Upper lobe of left lung (tissue), 4 donors: ENCODE data around the gene RAI14.

Experiments used
- EP300 ChIP-seq, 4 donors: sonication (generic); formaldehyde crosslinking; IDR thresholded peaks; one replicate each; pipeline ENCODE4 v1.5.1; 2017; ENCODE audit warnings: antibody characterized with exemption in 4 of 4, control low read depth in 2 of 4
- POLR2AphosphoS5 ChIP-seq, 2 donors: sonication (generic); formaldehyde crosslinking; IDR thresholded peaks; one replicate each; pipeline ENCODE4 v1.5.1; 2017; ENCODE audit warnings: antibody characterized with exemption in 2 of 2
- TF ChIP-seq, protein P1 (sequence below), 6 experiments: fragments of 450-650 bp in 4 of 6; fragments of 200-600 bp in 2 of 6; sonication (generic) in 2 of 6; IDR thresholded peaks; one replicate each; pipeline ENCODE4 v1.5.1; 2016 to 2019; ENCODE audit warnings: antibody characterized with exemption in 6 of 6

DNA sequence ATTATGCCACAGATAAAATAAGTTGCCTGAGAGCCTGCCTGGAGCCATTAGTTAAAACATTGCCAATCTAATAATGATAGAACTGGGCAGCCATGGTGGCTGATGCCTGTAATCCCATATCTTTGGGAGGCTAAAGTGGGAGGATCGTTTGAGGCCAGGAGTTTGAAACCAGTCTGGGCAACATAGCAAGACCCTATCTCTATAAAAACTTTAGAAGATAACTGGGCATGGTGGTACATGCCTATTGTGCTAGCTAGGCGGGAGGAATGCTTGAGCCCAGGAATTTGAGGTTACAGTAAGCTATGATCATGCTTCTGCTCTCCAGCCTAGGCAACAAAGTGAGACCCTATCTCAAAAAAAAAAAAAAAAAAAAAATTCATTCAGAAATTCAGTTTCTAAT lies 52.6 kb downstream of the RAI14 start:
- TF ChIP-seq EP300 (IDR thresholded peaks at IDR 0.05) (no peak), POLR2AphosphoS5 (IDR thresholded peaks at IDR 0.05) (no peak)
- TF ChIP-seq, protein P1, sequence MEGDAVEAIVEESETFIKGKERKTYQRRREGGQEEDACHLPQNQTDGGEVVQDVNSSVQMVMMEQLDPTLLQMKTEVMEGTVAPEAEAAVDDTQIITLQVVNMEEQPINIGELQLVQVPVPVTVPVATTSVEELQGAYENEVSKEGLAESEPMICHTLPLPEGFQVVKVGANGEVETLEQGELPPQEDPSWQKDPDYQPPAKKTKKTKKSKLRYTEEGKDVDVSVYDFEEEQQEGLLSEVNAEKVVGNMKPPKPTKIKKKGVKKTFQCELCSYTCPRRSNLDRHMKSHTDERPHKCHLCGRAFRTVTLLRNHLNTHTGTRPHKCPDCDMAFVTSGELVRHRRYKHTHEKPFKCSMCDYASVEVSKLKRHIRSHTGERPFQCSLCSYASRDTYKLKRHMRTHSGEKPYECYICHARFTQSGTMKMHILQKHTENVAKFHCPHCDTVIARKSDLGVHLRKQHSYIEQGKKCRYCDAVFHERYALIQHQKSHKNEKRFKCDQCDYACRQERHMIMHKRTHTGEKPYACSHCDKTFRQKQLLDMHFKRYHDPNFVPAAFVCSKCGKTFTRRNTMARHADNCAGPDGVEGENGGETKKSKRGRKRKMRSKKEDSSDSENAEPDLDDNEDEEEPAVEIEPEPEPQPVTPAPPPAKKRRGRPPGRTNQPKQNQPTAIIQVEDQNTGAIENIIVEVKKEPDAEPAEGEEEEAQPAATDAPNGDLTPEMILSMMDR (IDR thresholded peaks at IDR 0.05) = no peak
